Measurements from ENCODE around the gene LRMDA.

LRMDA gene

GRCh38 chr10:75431180-75432111 is at the start of gene LRMDA:
TSS of gene LRMDA (plus strand) at chr10:75431624.
- no peaks in the 10 kb centered on the region for H3K79me2 ChIP-seq (ENCODE audit: insufficient read depth, low read depth)
- H3K27ac ChIP-seq, result no peak within 1 kb of the TSS
- H3K4me3 ChIP-seq (IDR thresholded peaks at IDR 0.05; ENCODE audit: insufficient read depth, low read depth, low read length), result no peak within 1 kb of the TSS
- H2AFZ ChIP-seq (ENCODE audit: low read depth), result peak within 1 kb of the TSS; percentile 86
- peak within 1 kb of the TSS; percentile 39; the same call in 1 of the 2 replicates for H3K9ac ChIP-seq
- no peak for TF ChIP-seq CTCF (conservative IDR thresholded peaks at IDR 0.05; ENCODE audit: low read depth, low read length)
- no peaks in the 10 kb centered on the region for H4K20me1 ChIP-seq (ENCODE audit: insufficient read depth)
- peak within 1 kb of the TSS; percentile 17 for H3K4me2 ChIP-seq
- H3K27me3 ChIP-seq (ENCODE audit: insufficient read depth, low read depth), result no peaks in the 10 kb centered on the region
- H3K36me3 ChIP-seq (ENCODE audit: insufficient read depth), result no peaks in the 10 kb centered on the region
- H3K4me1 ChIP-seq (ENCODE audit: low read depth, poor library complexity, severe bottlenecking), result no peaks in the 10 kb centered on the region

GRCh38 chr10:75386128-75386527 is 45.3 kb upstream of the LRMDA start:
- Histone ChIP-seq H4K20me1 (ENCODE audit: insufficient read depth) (no peaks in the 10 kb centered on the region), H3K4me1 (ENCODE audit: low read depth, poor library complexity, severe bottlenecking) (no peaks in the 10 kb centered on the region)

GRCh38 chr10:75388082-75388481 is 43.3 kb upstream of the LRMDA start:
- no peaks in the 10 kb centered on the region for H3K27me3 ChIP-seq (ENCODE audit: insufficient read depth, low read depth)
- H3K4me1 ChIP-seq (ENCODE audit: low read depth, poor library complexity, severe bottlenecking), result no peaks in the 10 kb centered on the region
- H3K9ac ChIP-seq, result no peak overlapping the region
- H3K79me2 ChIP-seq (ENCODE audit: insufficient read depth, low read depth), result no peaks in the 10 kb centered on the region
- no peak overlapping the region for H3K4me3 ChIP-seq (IDR thresholded peaks at IDR 0.05; ENCODE audit: insufficient read depth, low read depth, low read length)
- no peak overlapping the region for H3K27ac ChIP-seq
- no peak overlapping the region for H3K4me2 ChIP-seq
- H2AFZ ChIP-seq (ENCODE audit: low read depth), result no peak overlapping the region
- no peaks in the 10 kb centered on the region for H4K20me1 ChIP-seq (ENCODE audit: insufficient read depth)
- TF ChIP-seq CTCF (conservative IDR thresholded peaks at IDR 0.05; ENCODE audit: low read depth, low read length), result no peak
- no peaks in the 10 kb centered on the region for H3K36me3 ChIP-seq (ENCODE audit: insufficient read depth)

More at GRCh38 chr10:75386128-75386527, 45.3 kb upstream of the LRMDA start:
- Histone ChIP-seq H2AFZ (ENCODE audit: low read depth) (no peak overlapping the region), H3K27ac (no peak overlapping the region), H3K9ac (no peak overlapping the region), H3K79me2 (ENCODE audit: insufficient read depth, low read depth) (no peaks in the 10 kb centered on the region), H3K36me3 (ENCODE audit: insufficient read depth) (no peaks in the 10 kb centered on the region), H3K4me3 (IDR thresholded peaks at IDR 0.05; ENCODE audit: insufficient read depth, low read depth, low read length) (no peak overlapping the region), H3K4me2 (no peak overlapping the region), H3K27me3 (ENCODE audit: insufficient read depth, low read depth) (no peaks in the 10 kb centered on the region)
- TF ChIP-seq CTCF (conservative IDR thresholded peaks at IDR 0.05; ENCODE audit: low read depth, low read length), result no peak

- no peak overlapping the region for H3K4me2 ChIP-seq
- H3K4me3 ChIP-seq (IDR thresholded peaks at IDR 0.05; ENCODE audit: insufficient read depth, low read depth, low read length), result no peak overlapping the region
- no peaks in the 10 kb centered on the region for H3K4me1 ChIP-seq (ENCODE audit: low read depth, poor library complexity, severe bottlenecking)
- no peak overlapping the region for H3K27ac ChIP-seq
- H4K20me1 ChIP-seq (ENCODE audit: insufficient read depth), result no peaks in the 10 kb centered on the region
- no peaks in the 10 kb centered on the region for H3K79me2 ChIP-seq (ENCODE audit: insufficient read depth, low read depth)
- H3K36me3 ChIP-seq (ENCODE audit: insufficient read depth), result no peaks in the 10 kb centered on the region
- no peak for TF ChIP-seq CTCF (conservative IDR thresholded peaks at IDR 0.05; ENCODE audit: low read depth, low read length)
- H3K27me3 ChIP-seq (ENCODE audit: insufficient read depth, low read depth), result no peaks in the 10 kb centered on the region
- no peak overlapping the region for H2AFZ ChIP-seq (ENCODE audit: low read depth)
- no peak overlapping the region for H3K9ac ChIP-seq
These were observed 41.2 kb upstream of the LRMDA start for GRCh38 chr10:75390178-75390577.
